ENCODE data around the gene TBC1D2. TPM values are rescaled to one million over a fixed set of nuclear protein-coding genes. Genes with fewer than 3 reads are reported as not detected.

TBC1D2 gene
- total RNA-seq, 2 donors from 2014 or later = 3.3 to 4.7 TPM

DNA sequence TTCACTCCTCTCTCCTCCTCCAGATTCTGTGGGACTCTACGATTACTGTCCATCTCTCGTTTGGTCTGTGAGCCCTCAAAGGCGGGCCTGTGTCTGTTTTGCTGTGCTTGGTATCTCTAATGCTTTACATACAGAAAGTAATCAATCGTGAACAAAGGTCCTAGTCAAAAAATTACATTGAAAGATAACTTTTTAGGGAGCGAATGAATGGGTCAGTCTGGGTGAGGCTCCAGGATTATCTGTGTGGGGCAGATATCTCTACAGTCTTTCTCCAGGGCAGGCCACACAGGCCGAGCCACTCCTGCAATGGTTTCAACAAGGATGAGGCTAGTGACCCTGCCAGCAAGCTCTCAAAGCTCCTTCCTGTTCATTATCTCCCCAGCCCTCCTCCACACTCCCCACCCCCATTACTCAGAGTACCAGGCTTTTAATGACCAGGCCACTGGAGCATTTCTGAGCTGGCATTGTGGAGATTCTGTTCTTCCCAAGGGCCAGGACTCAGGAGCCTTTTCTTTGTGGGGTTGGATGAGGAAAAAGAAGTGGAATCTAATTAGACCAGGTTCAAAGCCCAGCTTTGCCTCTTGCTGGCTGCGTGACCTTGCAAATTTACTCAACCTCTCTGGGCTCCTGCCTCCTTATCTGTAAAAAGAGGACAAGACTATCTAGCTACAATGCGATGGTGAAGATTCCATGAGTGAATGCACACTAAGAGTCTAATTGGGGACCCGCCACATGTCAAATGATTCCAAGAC is 73.2 kb downstream of the TBC1D2 start:
- TF ChIP-seq, protein P1, sequence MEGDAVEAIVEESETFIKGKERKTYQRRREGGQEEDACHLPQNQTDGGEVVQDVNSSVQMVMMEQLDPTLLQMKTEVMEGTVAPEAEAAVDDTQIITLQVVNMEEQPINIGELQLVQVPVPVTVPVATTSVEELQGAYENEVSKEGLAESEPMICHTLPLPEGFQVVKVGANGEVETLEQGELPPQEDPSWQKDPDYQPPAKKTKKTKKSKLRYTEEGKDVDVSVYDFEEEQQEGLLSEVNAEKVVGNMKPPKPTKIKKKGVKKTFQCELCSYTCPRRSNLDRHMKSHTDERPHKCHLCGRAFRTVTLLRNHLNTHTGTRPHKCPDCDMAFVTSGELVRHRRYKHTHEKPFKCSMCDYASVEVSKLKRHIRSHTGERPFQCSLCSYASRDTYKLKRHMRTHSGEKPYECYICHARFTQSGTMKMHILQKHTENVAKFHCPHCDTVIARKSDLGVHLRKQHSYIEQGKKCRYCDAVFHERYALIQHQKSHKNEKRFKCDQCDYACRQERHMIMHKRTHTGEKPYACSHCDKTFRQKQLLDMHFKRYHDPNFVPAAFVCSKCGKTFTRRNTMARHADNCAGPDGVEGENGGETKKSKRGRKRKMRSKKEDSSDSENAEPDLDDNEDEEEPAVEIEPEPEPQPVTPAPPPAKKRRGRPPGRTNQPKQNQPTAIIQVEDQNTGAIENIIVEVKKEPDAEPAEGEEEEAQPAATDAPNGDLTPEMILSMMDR (IDR thresholded peaks at IDR 0.05) = no peak
- TF ChIP-seq POLR2A (IDR thresholded peaks at IDR 0.05) = no peak
- Histone ChIP-seq H3K9me3 (no peaks in the 10 kb centered on the region), H3K36me3 (replicated peaks in 1 of 2; ENCODE audit: insufficient read depth in 1 of 2, low read depth in 2 of 2) (no peaks in the 10 kb centered on the region), H3K4me1 (no peaks in the 10 kb centered on the region), H3K27me3 (no peaks in the 10 kb centered on the region), H3K4me3 (no peak overlapping the region), H3K27ac (no peak overlapping the region)
- intact Hi-C loops (cut with DNase I) = no loop called here
- ATAC-seq (no peak), DNase-seq (no peak)
- WGBS, 2 donors = 73 to 78% methylated on average over 9 of the region's 9 CpGs

DNA sequence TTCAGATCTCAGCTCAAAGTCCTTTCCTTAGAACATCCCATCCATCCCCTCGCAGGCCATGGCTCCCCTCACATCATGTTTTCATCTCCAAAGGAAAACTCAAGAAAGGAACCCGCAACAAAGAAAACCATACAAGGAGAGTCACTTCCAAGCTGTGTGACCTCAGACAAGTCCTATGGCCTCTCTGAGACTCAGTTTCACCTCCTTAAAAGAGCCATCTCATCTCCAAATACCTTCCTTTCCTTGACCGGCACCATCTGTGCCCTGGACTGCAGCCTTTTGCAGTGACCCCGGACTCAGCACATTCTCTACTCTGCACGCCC is 73.7 kb downstream of the TBC1D2 start:
- ATAC-seq = no peak
- 89 to 93% methylated on average over 5 of the region's 5 CpGs for WGBS, 2 donors
- TF ChIP-seq POLR2A (IDR thresholded peaks at IDR 0.05) = no peak
- TF ChIP-seq, protein P1 (IDR thresholded peaks at IDR 0.05) = no peak

GRCh38 chr9:98180996-98181395 is 74.5 kb downstream of the TBC1D2 start:
- no peak for ATAC-seq
- 80 to 92% methylated on average over 6 of the region's 6 CpGs for WGBS, 2 donors

More for the DNA sequence above, 73.7 kb downstream of the TBC1D2 start:
- H3K27ac ChIP-seq = no peak overlapping the region
- no peak overlapping the region for H3K4me3 ChIP-seq
- H3K36me3 ChIP-seq (replicated peaks in 1 of 2; ENCODE audit: insufficient read depth in 1 of 2, low read depth in 2 of 2) = no peaks in the 10 kb centered on the region
- H3K27me3 ChIP-seq = no peaks in the 10 kb centered on the region
- no peaks in the 10 kb centered on the region for H3K4me1 ChIP-seq
- intact Hi-C loops (cut with DNase I) = no loop called here
- H3K9me3 ChIP-seq = no peaks in the 10 kb centered on the region
- DNase-seq = no peak

GRCh38 chr9:98178874-98179850 is 76.3 kb downstream of the TBC1D2 start:
- H3K9me3 ChIP-seq = no peaks in the 10 kb centered on the region
- no peak overlapping the region for H3K4me3 ChIP-seq
- no peaks in the 10 kb centered on the region for H3K27me3 ChIP-seq
- no peaks in the 10 kb centered on the region for H3K4me1 ChIP-seq
- no peak overlapping the region for H3K27ac ChIP-seq
- no peaks in the 10 kb centered on the region for H3K36me3 ChIP-seq (replicated peaks in 1 of 2; ENCODE audit: insufficient read depth in 1 of 2, low read depth in 2 of 2)
- TF ChIP-seq, protein P1 (IDR thresholded peaks at IDR 0.05) = no peak
- no peak for TF ChIP-seq POLR2A (IDR thresholded peaks at IDR 0.05)
- DNase-seq (no peak), ATAC-seq (no peak)
- WGBS, 2 donors = 75 to 82% methylated on average over 15 to 16 of the region's 16 CpGs
- intact Hi-C loops (cut with DNase I) = no loop called here

More at GRCh38 chr9:98180996-98181395, 74.5 kb downstream of the TBC1D2 start:
- Histone ChIP-seq H3K36me3 (replicated peaks in 1 of 2; ENCODE audit: insufficient read depth in 1 of 2, low read depth in 2 of 2) (no peaks in the 10 kb centered on the region), H3K9me3 (no peaks in the 10 kb centered on the region), H3K27me3 (no peaks in the 10 kb centered on the region), H3K27ac (no peak overlapping the region), H3K4me3 (no peak overlapping the region), H3K4me1 (no peaks in the 10 kb centered on the region)
- DNase-seq = no peak
- intact Hi-C loops (cut with DNase I) = no loop called here
- no peak for TF ChIP-seq POLR2A (IDR thresholded peaks at IDR 0.05)
- TF ChIP-seq, protein P1 (IDR thresholded peaks at IDR 0.05) = no peak

All from body of pancreas (tissue), 4 donors.